PFSK-1 (cell line): ENCODE results near the gene ABCC1. TPM values are rescaled to one million over a fixed set of nuclear protein-coding genes. Genes with fewer than 3 reads are reported as not detected.

Source experiments
- FOXP2 ChIP-seq: optimal IDR thresholded peaks from 2 replicates; pipeline ENCODE3; 2011; ENCODE audit warnings: borderline replicate concordance, control low read depth, inconsistent platforms; ENCODE audit not compliant: insufficient read depth; ENCODE audit errors: extremely low read length, extremely low read depth
- POLR2AphosphoS5 ChIP-seq: IDR thresholded peaks from 2 replicates; pipeline ENCODE4 v1.6.1; 2012; ENCODE audit warnings: low read depth, mild to moderate bottlenecking, control low read depth, low read length, moderate library complexity
- SIN3A ChIP-seq: IDR thresholded peaks from 2 replicates; pipeline ENCODE4 v1.6.1; 2012; ENCODE audit warnings: mild to moderate bottlenecking, low read length, moderate library complexity, borderline replicate concordance; ENCODE audit not compliant: insufficient read depth
- TAF1 ChIP-seq: IDR thresholded peaks from 2 replicates; pipeline ENCODE4 v1.6.1; 2012; ENCODE audit warnings: low read length, control low read depth, borderline replicate concordance; ENCODE audit not compliant: insufficient read depth
- polyA plus RNA-seq: library from polyadenylated mRNA; unstranded; fragments of >200 nt; gene quantifications from one replicate; pipeline ENCODE4 v1.2.1, GENCODE V29; 2012; ENCODE audit warnings: low read depth, missing spikeins; ENCODE audit not compliant: insufficient read length
- TF ChIP-seq, protein P1 (sequence below), 2 experiments: IDR thresholded peaks; 2 replicates each; pipeline versions ENCODE4 v1.6.1 to v1.8.0; 2011 to 2012; ENCODE audit warnings: low read depth in 2 of 2, low read length in 2 of 2, control low read depth in 1 of 2, inconsistent platforms in 1 of 2, mild to moderate bottlenecking in 1 of 2, moderate library complexity in 1 of 2; ENCODE audit not compliant: insufficient read depth in 1 of 2

The ABCC1 gene
- 9.4 TPM for polyA plus RNA-seq

DNA sequence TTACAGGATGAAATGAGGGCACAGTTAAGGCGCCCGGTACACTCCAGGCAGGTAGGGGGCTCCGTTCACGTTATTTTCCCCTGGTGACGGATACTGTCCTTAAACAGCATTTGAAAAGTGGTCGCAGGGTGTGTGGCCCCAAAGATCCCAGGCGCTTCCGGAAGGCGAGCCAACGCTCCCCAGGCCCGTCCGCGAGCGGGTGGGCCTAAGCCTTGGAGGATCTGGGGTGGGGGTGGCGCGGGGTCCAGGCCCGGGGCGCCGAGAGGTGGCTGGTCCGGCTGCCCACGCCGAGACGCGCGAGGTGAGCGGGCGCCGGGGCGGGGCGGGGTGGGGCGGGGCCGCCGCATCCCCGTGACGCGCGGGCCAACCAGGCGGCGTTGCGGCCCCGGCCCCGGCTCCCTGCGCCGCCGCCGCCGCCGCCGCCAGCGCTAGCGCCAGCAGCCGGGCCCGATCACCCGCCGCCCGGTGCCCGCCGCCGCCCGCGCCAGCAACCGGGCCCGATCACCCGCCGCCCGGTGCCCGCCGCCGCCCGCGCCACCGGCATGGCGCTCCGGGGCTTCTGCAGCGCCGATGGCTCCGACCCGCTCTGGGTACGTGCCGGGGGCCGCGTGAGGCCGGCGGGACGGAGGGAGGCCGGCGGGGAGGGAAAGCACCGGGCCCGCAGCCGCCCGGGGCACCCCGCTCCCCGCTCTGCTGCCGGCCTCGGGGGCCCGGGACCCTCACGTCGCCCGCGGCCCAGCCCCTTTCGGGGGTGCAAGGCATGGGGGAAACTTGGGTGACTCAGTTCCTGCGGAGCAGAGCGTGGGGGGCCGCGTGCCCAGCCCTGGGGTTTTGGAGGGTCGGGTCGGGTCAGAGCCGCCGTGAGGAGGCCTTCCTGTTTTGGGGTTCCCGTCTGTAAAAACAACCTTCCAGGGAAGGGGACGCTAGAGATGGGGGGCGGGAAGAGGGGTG, at the start of gene ABCC1:
Gene ABCC1 (plus strand): TSS at position 407 of the 951 bp plus-strand sequence. CDS start 136 bp downstream, at position 543.
- no peak for TF ChIP-seq POLR2AphosphoS5
- TF ChIP-seq, protein P1, sequence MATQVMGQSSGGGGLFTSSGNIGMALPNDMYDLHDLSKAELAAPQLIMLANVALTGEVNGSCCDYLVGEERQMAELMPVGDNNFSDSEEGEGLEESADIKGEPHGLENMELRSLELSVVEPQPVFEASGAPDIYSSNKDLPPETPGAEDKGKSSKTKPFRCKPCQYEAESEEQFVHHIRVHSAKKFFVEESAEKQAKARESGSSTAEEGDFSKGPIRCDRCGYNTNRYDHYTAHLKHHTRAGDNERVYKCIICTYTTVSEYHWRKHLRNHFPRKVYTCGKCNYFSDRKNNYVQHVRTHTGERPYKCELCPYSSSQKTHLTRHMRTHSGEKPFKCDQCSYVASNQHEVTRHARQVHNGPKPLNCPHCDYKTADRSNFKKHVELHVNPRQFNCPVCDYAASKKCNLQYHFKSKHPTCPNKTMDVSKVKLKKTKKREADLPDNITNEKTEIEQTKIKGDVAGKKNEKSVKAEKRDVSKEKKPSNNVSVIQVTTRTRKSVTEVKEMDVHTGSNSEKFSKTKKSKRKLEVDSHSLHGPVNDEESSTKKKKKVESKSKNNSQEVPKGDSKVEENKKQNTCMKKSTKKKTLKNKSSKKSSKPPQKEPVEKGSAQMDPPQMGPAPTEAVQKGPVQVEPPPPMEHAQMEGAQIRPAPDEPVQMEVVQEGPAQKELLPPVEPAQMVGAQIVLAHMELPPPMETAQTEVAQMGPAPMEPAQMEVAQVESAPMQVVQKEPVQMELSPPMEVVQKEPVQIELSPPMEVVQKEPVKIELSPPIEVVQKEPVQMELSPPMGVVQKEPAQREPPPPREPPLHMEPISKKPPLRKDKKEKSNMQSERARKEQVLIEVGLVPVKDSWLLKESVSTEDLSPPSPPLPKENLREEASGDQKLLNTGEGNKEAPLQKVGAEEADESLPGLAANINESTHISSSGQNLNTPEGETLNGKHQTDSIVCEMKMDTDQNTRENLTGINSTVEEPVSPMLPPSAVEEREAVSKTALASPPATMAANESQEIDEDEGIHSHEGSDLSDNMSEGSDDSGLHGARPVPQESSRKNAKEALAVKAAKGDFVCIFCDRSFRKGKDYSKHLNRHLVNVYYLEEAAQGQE (IDR thresholded peaks at IDR 0.05; ENCODE audit: insufficient read depth in 1 of 2, low read depth in 2 of 2, low read length in 2 of 2): no peak
- no peak for TF ChIP-seq SIN3A
- no peak for TF ChIP-seq FOXP2
- no peak for TF ChIP-seq TAF1

DNA sequence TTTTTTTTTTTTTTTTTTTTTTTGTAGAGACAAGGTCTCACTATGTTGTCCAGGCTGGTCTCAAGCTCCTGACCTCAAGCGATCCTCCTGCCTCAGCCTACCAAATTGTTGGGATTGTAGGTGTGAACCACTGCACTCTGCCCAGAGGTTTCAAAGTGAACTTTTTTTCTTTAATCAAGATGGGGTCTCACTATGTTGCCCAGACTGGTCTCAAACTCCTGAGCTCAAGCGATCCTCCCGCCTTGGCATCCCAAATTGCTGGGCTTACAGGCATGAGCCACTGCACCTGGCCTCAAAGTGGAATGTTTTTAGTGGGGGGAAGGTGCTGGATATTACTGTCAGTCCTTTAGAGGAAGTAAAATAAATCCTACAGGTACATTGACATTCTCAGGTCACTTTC, 49.1 kb upstream of the ABCC1 start:
- TF ChIP-seq TAF1 (no peak), SIN3A (no peak), POLR2AphosphoS5 (no peak), FOXP2 (no peak)
- TF ChIP-seq, protein P1 (IDR thresholded peaks at IDR 0.05; ENCODE audit: insufficient read depth in 1 of 2, low read depth in 2 of 2, low read length in 2 of 2): no peak

DNA sequence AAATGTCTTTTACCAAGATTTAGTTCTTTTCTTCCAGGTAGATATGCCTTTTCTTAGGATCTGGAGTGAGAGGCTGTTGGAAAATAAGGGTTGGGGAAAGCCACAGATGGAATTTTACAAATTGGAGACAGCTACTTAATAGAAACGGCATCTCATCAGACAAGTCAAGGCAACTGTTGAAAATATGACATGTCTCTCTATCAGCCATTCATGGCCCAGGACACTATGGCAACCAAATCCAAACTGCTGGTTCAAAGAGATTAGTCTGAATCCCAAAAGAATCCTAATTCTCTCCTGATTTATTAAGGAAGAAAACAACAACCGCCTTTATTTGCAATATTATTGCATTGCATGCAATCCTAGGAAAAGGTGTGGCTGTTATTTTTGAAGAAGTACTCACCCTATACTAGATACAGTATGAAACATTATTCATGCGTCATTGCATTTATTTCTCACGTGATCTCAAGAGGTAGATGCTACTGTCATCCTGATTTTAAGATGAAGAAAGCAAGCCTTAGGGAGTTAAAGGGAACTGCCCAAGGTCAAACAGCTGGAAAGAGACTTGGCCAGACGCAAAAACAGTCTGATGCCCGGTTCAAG, 48.4 kb upstream of the ABCC1 start:
- no peak for TF ChIP-seq SIN3A
- TF ChIP-seq POLR2AphosphoS5: no peak
- no peak for TF ChIP-seq FOXP2
- TF ChIP-seq, protein P1 (IDR thresholded peaks at IDR 0.05; ENCODE audit: insufficient read depth in 1 of 2, low read depth in 2 of 2, low read length in 2 of 2): no peak
- no peak for TF ChIP-seq TAF1

DNA sequence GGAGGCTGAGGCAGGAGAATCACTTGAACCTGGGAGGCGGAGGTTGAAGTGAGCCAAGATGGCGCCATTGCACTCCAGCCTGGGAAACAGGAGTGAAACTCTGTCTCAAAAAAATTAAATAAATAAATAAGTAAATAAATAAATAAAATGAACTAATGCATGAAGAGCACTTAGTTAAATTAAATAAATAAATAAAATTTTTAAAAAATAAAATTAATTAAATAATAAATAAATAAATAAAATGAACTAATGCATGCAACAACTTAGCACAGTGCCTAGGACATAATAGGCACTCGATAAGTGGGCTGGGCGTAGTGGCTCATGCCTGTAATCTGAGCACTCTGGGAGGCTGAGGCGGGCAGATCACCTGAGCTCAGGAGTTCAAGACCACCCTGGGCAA, 45.5 kb upstream of the ABCC1 start:
- no peak for TF ChIP-seq POLR2AphosphoS5
- TF ChIP-seq, protein P1 (IDR thresholded peaks at IDR 0.05; ENCODE audit: insufficient read depth in 1 of 2, low read depth in 2 of 2, low read length in 2 of 2): no peak
- no peak for TF ChIP-seq TAF1

DNA sequence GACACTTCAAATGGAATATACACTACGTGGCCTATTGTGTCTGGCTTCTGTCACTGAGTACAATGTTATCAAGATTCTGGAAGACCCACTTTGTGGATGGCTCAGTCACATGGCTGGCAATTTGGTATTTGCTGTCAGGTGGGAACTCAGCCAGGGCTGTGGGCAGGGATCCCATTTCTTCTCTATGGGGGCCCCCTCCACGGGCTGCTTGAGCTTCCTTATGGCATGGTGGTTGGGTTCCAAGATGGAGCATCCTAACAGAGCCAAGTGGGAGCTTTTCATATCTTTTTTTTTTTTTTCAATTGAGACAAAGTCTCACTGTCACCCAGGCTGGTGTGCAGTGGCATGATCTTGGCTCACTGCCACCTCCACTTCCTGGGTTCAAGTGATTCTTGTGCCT, 43.0 kb upstream of the ABCC1 start:
- TF ChIP-seq POLR2AphosphoS5 (no peak), SIN3A (no peak), TAF1 (no peak)
- TF ChIP-seq, protein P1 (IDR thresholded peaks at IDR 0.05; ENCODE audit: insufficient read depth in 1 of 2, low read depth in 2 of 2, low read length in 2 of 2): no peak
